HepG2 (cell line): Measurements from ENCODE around the gene BPIFA1. TPM values are rescaled to one million over a fixed set of nuclear protein-coding genes. Genes with fewer than 3 reads are reported as not detected.

ENCODE experiments used
- ATAC-seq: fragments of 200-7000 bp; cut with Tn5 transposase; 3 replicates; pipeline ENCODE4 v1.9.1; 2020; ENCODE audit warnings: mild to moderate bottlenecking, moderate library complexity
- BruUV-seq: library from RNA; stranded (reverse); fragments of 400-500 nt; replicated peaks from 2 replicates; lab custom pipeline; 2021; lab: Mats Ljungman, UMichigan
- CTCF ChIA-PET: fragments of 300-600 bp; formaldehyde crosslinking; extraction: SDS; loops from one replicate; lab custom pipeline; 2021; ENCODE audit warnings: low total read pairs, inconsistent platforms, low intra/inter-chr PET ratio; lab: Yijun Ruan, JAX
- POLR2A ChIA-PET: fragments of 350-600 bp; sonication (Branson Sonifier 250); formaldehyde crosslinking; loops from one replicate; lab custom pipeline; 2020; ENCODE audit warnings: antibody characterized with exemption, inconsistent platforms; lab: Yijun Ruan, JAX
- DNase-seq: peaks from one replicate; pipeline ENCODE4 v3.0.0-alpha.2; 2015; ENCODE audit warnings: low spot score
- FAIRE-seq: peaks from 3 replicates; lab custom pipeline; 2011; peaks lifted over from hg19 to GRCh38; lab: Jason Lieb, UNC
- H2AFZ ChIP-seq: one replicate; pipeline ENCODE4 v1.6.1; 2011; ENCODE audit warnings: low read length, inconsistent platforms
- H3K27ac ChIP-seq: fragments of 300-600 bp; 3 replicates; pipeline ENCODE4 v1.8.0; 2011; ENCODE audit warnings: mixed run types, mild to moderate bottlenecking, mixed read lengths, low read length, inconsistent platforms; ENCODE audit not compliant: insufficient read depth; ENCODE audit errors: extremely low read length
- H3K27me3 ChIP-seq, 2 experiments: fragments of 200-600 bp in 1 of 2; 2 replicates in 1 of 2; 3 replicates in 1 of 2; pipeline versions ENCODE4 v1.6.0 to v1.8.0; 2011; ENCODE audit warnings: low read length in 2 of 2, mild to moderate bottlenecking in 2 of 2, moderate library complexity in 2 of 2, inconsistent platforms in 1 of 2; ENCODE audit not compliant: insufficient read depth in 2 of 2, control insufficient read depth in 1 of 2
- H3K36me3 ChIP-seq, 2 experiments: fragments of 200-600 bp in 1 of 2; replicated peaks in 1 of 2; 2 replicates in 1 of 2; 3 replicates in 1 of 2; pipeline versions ENCODE4 v1.5.1 to v1.8.0; 2011; ENCODE audit warnings: low read length in 2 of 2, inconsistent platforms in 1 of 2; ENCODE audit not compliant: insufficient read depth in 2 of 2, control insufficient read depth in 1 of 2
- H3K4me1 ChIP-seq: 2 replicates; pipeline ENCODE4 v1.5.1; 2012; ENCODE audit warnings: low read length, inconsistent platforms; ENCODE audit not compliant: insufficient read depth
- H3K4me2 ChIP-seq: 2 replicates; pipeline ENCODE4 v1.6.0; 2011; ENCODE audit warnings: low read depth, low read length, inconsistent platforms
- H3K4me3 ChIP-seq, 3 experiments: fragments of 200-600 bp in 1 of 3; sonication (generic), shearing (Covaris generic) in 1 of 3; replicated peaks in 1 of 3; 2 replicates each; pipeline ENCODE4 v1.5.1; 2011 to 2016; ENCODE audit warnings: low read length in 3 of 3, inconsistent platforms in 2 of 3, low read depth in 2 of 3, mild to moderate bottlenecking in 2 of 3, control low read depth in 1 of 3, mixed read lengths in 1 of 3; ENCODE audit not compliant: insufficient read depth in 1 of 3
- H3K79me2 ChIP-seq: one replicate; pipeline ENCODE4 v1.6.1; 2011; ENCODE audit warnings: low read length, inconsistent platforms; ENCODE audit not compliant: insufficient read depth
- H3K9ac ChIP-seq: 2 replicates; pipeline ENCODE4 v1.6.0; 2011; ENCODE audit warnings: mild to moderate bottlenecking, low read depth, low read length, inconsistent platforms; ENCODE audit not compliant: insufficient read depth
- H3K9me3 ChIP-seq: 2 replicates; pipeline ENCODE4 v1.5.1; 2012; ENCODE audit warnings: mild to moderate bottlenecking, low read length
- H4K20me1 ChIP-seq: 2 replicates; pipeline ENCODE4 v1.6.0; 2011; ENCODE audit warnings: inconsistent platforms, mild to moderate bottlenecking, low read length, moderate library complexity; ENCODE audit not compliant: insufficient read depth
- KAT8 ChIP-seq: IDR thresholded peaks from 2 replicates; pipeline ENCODE4 v1.6.1; 2016; ENCODE audit warnings: missing genetic modification reagents, missing compliant biosample characterization
- NFE2L2 ChIP-seq: fragments of 150-350 bp; IDR thresholded peaks from 2 replicates; pipeline ENCODE4 v1.6.1; 2014; ENCODE audit warnings: low read length
- SP4 ChIP-seq: sonication (generic); formaldehyde crosslinking; IDR thresholded peaks from 2 replicates; pipeline ENCODE4 v1.8.1; 2023; ENCODE audit warnings: mild to moderate bottlenecking, missing genetic modification reagents
- ZNF468 ChIP-seq: sonication (generic); formaldehyde crosslinking; IDR thresholded peaks from 2 replicates; pipeline ENCODE4 v1.8.0; 2022; ENCODE audit warnings: mild to moderate bottlenecking, moderate library complexity, missing genetic modification reagents
- ZNF598 ChIP-seq: sonication (generic); formaldehyde crosslinking; IDR thresholded peaks from 2 replicates; pipeline ENCODE4 v1.5.1; 2020; ENCODE audit warnings: mild to moderate bottlenecking, missing genetic modification reagents, borderline replicate concordance
- ZNF878 ChIP-seq: sonication (generic); formaldehyde crosslinking; IDR thresholded peaks from 2 replicates; pipeline ENCODE4 v1.8.1; 2023; ENCODE audit warnings: mild to moderate bottlenecking, missing genetic modification reagents, moderate library complexity
- WGBS: methylation state at CpG from one replicate; pipeline ENCODE4 v1.1.6; 2017; ENCODE audit warnings: low lambda C conversion rate; 5-methylcytosine and 5-hydroxymethylcytosine counted together
- in situ Hi-C: cut with HindIII; loops from 2 replicates; pipeline ENCODE4 v1.10.0; 2017; ENCODE audit warnings: low pct_unique_long_range_greater_than_20kb; ENCODE audit not compliant: extremely low pct_ligation_motif_present
- intact Hi-C: fragments of 100-400 bp; cut with micrococcal nuclease; formaldehyde crosslinking; loops from one replicate; pipeline ENCODE4 v1.10.0; 2022; ENCODE audit not compliant: unreplicated experiment
- polyA plus RNA-seq, 8 experiments: library from polyadenylated mRNA; depleted of rRNA in 3 of 8; stranded (reverse) in 7 of 8; unstranded in 1 of 8; fragments of >200 nt; fragmentation: Illumina TruSeq in 4 of 8; extraction: Trizol in 4 of 8; gene quantifications; 2 replicates each; pipeline versions ENCODE4 v1.2.1 to v1.2.3, GENCODE V29; 2011 to 2016; ENCODE audit warnings: low read depth in 4 of 8, missing spikeins in 1 of 8, mixed read lengths in 1 of 8; ENCODE audit not compliant: insufficient read depth in 1 of 8
- total RNA-seq, 5 experiments: library from RNA; depleted of rRNA; stranded (reverse); fragments of >200 nt; fragmentation: Illumina TruSeq; extraction: Trizol; gene quantifications; 2 replicates each; pipeline ENCODE4 v1.2.3, GENCODE V29; 2016; ENCODE audit warnings: low read depth in 1 of 5
- TF ChIP-seq, protein P1 (sequence below): sonication (generic); formaldehyde crosslinking; IDR thresholded peaks from 2 replicates; pipeline ENCODE4 v1.5.1; 2020; ENCODE audit warnings: mild to moderate bottlenecking, missing genetic modification reagents, moderate library complexity
- TF ChIP-seq, protein P2 (sequence below), 2 experiments: sonication (generic) in 1 of 2; formaldehyde crosslinking in 1 of 2; IDR thresholded peaks; 2 replicates each; pipeline versions ENCODE4 v1.4.0 to v1.6.1; 2018 to 2020; ENCODE audit warnings: missing genetic modification reagents in 2 of 2, borderline replicate concordance in 1 of 2, low read depth in 1 of 2, mild to moderate bottlenecking in 1 of 2, missing biosample characterization in 1 of 2
- TF ChIP-seq, protein P3 (sequence below): sonication (generic); formaldehyde crosslinking; conservative IDR thresholded peaks from 2 replicates; pipeline ENCODE4 v1.4.0; 2020; ENCODE audit warnings: mild to moderate bottlenecking, missing genetic modification reagents, moderate library complexity
- TF ChIP-seq, protein P4 (sequence below): sonication (generic); formaldehyde crosslinking; IDR thresholded peaks from 2 replicates; pipeline ENCODE4 v1.4.0; 2020; ENCODE audit warnings: mild to moderate bottlenecking, low read depth, missing genetic modification reagents

Gene BPIFA1
- total and polyA plus RNA-seq, 2 of the 13 experiments (the other 11 are each of a cell fraction or from before 2014, with no cell fraction given), result not detected

DNA sequence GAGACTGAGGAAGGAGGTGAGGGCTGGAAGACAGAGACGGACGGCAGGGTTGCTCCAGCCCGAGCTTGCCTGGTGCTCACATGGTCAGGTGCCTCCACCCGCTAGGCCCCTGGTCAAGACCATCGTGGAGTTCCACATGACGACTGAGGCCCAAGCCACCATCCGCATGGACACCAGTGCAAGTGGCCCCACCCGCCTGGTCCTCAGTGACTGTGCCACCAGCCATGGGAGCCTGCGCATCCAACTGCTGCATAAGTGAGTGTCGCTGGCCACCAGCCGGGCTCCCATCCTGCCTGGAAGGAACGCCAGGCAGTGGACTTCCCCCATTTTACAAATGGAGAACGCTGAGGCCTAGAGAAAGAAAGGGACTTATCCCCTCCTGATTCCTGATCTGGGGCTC, 55.1 kb downstream of the BPIFA1 start:
- no peaks in the 10 kb centered on the region for H3K9me3 ChIP-seq
- H3K79me2 ChIP-seq, result no peaks in the 10 kb centered on the region
- DNase-seq (no peak), FAIRE-seq (no peak), ATAC-seq (no peak)
- intact Hi-C loops (no loop called here), in situ Hi-C loops (no loop called here)
- H3K9ac ChIP-seq, result no peak overlapping the region
- H3K27me3 ChIP-seq, result peaks cover 8 to 47% of the 10 kb centered on the region in 2 experiments
- no TSS peak for BruUV-seq
- H3K4me3 ChIP-seq, result no peak overlapping the region
- H3K36me3 ChIP-seq, result no peaks in the 10 kb centered on the region
- H3K4me2 ChIP-seq, result no peak overlapping the region
- no peak overlapping the region for H3K27ac ChIP-seq
- WGBS, result 65% methylated on average over 12 of the region's 13 CpGs
- ChIA-PET POLR2A (no interaction called here), CTCF (interaction anchor here (3.5 kb wide), 1 partner anchor 28 kb away, joined by 42 read pairs; no protein-coding TSS in a partner anchor)
- no peak overlapping the region for H2AFZ ChIP-seq
- H4K20me1 ChIP-seq, result no peaks in the 10 kb centered on the region
- no peaks in the 10 kb centered on the region for H3K4me1 ChIP-seq
- TF ChIP-seq, protein P1, sequence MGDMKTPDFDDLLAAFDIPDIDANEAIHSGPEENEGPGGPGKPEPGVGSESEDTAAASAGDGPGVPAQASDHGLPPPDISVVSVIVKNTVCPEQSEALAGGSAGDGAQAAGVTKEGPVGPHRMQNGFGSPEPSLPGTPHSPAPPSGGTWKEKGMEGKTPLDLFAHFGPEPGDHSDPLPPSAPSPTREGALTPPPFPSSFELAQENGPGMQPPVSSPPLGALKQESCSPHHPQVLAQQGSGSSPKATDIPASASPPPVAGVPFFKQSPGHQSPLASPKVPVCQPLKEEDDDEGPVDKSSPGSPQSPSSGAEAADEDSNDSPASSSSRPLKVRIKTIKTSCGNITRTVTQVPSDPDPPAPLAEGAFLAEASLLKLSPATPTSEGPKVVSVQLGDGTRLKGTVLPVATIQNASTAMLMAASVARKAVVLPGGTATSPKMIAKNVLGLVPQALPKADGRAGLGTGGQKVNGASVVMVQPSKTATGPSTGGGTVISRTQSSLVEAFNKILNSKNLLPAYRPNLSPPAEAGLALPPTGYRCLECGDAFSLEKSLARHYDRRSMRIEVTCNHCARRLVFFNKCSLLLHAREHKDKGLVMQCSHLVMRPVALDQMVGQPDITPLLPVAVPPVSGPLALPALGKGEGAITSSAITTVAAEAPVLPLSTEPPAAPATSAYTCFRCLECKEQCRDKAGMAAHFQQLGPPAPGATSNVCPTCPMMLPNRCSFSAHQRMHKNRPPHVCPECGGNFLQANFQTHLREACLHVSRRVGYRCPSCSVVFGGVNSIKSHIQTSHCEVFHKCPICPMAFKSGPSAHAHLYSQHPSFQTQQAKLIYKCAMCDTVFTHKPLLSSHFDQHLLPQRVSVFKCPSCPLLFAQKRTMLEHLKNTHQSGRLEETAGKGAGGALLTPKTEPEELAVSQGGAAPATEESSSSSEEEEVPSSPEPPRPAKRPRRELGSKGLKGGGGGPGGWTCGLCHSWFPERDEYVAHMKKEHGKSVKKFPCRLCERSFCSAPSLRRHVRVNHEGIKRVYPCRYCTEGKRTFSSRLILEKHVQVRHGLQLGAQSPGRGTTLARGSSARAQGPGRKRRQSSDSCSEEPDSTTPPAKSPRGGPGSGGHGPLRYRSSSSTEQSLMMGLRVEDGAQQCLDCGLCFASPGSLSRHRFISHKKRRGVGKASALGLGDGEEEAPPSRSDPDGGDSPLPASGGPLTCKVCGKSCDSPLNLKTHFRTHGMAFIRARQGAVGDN, result no peak
- no peak for TF ChIP-seq ZNF598 (CRISPR knock-in tag)
- TF ChIP-seq, protein P2, sequence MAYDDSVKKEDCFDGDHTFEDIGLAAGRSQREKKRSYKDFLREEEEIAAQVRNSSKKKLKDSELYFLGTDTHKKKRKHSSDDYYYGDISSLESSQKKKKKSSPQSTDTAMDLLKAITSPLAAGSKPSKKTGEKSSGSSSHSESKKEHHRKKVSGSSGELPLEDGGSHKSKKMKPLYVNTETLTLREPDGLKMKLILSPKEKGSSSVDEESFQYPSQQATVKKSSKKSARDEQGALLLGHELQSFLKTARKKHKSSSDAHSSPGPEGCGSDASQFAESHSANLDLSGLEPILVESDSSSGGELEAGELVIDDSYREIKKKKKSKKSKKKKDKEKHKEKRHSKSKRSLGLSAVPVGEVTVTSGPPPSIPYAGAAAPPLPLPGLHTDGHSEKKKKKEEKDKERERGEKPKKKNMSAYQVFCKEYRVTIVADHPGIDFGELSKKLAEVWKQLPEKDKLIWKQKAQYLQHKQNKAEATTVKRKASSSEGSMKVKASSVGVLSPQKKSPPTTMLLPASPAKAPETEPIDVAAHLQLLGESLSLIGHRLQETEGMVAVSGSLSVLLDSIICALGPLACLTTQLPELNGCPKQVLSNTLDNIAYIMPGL (CRISPR knock-in tag; IDR thresholded peaks at IDR 0.05; ENCODE audit: borderline replicate concordance in 1 of 2, low read depth in 1 of 2), result no peak
- TF ChIP-seq KAT8, result no peak
- TF ChIP-seq, protein P3, sequence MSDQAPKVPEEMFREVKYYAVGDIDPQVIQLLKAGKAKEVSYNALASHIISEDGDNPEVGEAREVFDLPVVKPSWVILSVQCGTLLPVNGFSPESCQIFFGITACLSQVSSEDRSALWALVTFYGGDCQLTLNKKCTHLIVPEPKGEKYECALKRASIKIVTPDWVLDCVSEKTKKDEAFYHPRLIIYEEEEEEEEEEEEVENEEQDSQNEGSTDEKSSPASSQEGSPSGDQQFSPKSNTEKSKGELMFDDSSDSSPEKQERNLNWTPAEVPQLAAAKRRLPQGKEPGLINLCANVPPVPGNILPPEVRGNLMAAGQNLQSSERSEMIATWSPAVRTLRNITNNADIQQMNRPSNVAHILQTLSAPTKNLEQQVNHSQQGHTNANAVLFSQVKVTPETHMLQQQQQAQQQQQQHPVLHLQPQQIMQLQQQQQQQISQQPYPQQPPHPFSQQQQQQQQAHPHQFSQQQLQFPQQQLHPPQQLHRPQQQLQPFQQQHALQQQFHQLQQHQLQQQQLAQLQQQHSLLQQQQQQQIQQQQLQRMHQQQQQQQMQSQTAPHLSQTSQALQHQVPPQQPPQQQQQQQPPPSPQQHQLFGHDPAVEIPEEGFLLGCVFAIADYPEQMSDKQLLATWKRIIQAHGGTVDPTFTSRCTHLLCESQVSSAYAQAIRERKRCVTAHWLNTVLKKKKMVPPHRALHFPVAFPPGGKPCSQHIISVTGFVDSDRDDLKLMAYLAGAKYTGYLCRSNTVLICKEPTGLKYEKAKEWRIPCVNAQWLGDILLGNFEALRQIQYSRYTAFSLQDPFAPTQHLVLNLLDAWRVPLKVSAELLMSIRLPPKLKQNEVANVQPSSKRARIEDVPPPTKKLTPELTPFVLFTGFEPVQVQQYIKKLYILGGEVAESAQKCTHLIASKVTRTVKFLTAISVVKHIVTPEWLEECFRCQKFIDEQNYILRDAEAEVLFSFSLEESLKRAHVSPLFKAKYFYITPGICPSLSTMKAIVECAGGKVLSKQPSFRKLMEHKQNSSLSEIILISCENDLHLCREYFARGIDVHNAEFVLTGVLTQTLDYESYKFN (CRISPR knock-in tag), result no peak
- no peak for TF ChIP-seq SP4 (CRISPR knock-in tag)
- TF ChIP-seq, protein P4, sequence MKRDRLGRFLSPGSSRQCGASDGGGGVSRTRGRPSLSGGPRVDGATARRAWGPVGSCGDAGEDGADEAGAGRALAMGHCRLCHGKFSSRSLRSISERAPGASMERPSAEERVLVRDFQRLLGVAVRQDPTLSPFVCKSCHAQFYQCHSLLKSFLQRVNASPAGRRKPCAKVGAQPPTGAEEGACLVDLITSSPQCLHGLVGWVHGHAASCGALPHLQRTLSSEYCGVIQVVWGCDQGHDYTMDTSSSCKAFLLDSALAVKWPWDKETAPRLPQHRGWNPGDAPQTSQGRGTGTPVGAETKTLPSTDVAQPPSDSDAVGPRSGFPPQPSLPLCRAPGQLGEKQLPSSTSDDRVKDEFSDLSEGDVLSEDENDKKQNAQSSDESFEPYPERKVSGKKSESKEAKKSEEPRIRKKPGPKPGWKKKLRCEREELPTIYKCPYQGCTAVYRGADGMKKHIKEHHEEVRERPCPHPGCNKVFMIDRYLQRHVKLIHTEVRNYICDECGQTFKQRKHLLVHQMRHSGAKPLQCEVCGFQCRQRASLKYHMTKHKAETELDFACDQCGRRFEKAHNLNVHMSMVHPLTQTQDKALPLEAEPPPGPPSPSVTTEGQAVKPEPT (CRISPR knock-in tag), result no peak
- TF ChIP-seq ZNF468 (CRISPR knock-in tag), result no peak
- no peak for TF ChIP-seq NFE2L2
- no peak for TF ChIP-seq ZNF878 (CRISPR knock-in tag)
